HepG2 (cell line): ENCODE data around the gene TLDC2. TPM values are rescaled to one million over a fixed set of nuclear protein-coding genes. Genes with fewer than 3 reads are reported as not detected.

Experiments
- ATAC-seq: fragments of 200-7000 bp; cut with Tn5 transposase; 3 replicates; pipeline ENCODE4 v1.9.1; 2020; ENCODE audit warnings: mild to moderate bottlenecking, moderate library complexity
- BruUV-seq: library from RNA; stranded (reverse); fragments of 400-500 nt; replicated peaks from 2 replicates; lab custom pipeline; 2021; lab: Mats Ljungman, UMichigan
- CTCF ChIA-PET: fragments of 300-600 bp; formaldehyde crosslinking; extraction: SDS; loops from one replicate; lab custom pipeline; 2021; ENCODE audit warnings: low total read pairs, inconsistent platforms, low intra/inter-chr PET ratio; lab: Yijun Ruan, JAX
- POLR2A ChIA-PET: fragments of 350-600 bp; sonication (Branson Sonifier 250); formaldehyde crosslinking; loops from one replicate; lab custom pipeline; 2020; ENCODE audit warnings: antibody characterized with exemption, inconsistent platforms; lab: Yijun Ruan, JAX
- DNase-seq: peaks from one replicate; pipeline ENCODE4 v3.0.0-alpha.2; 2015; ENCODE audit warnings: low spot score
- FAIRE-seq: peaks from 3 replicates; lab custom pipeline; 2011; peaks lifted over from hg19 to GRCh38; lab: Jason Lieb, UNC
- H2AFZ ChIP-seq: one replicate; pipeline ENCODE4 v1.6.1; 2011; ENCODE audit warnings: low read length, inconsistent platforms
- H3K27ac ChIP-seq: fragments of 300-600 bp; 3 replicates; pipeline ENCODE4 v1.8.0; 2011; ENCODE audit warnings: mixed run types, mild to moderate bottlenecking, mixed read lengths, low read length, inconsistent platforms; ENCODE audit not compliant: insufficient read depth; ENCODE audit errors: extremely low read length
- H3K27me3 ChIP-seq, 2 experiments: fragments of 200-600 bp in 1 of 2; 2 replicates in 1 of 2; 3 replicates in 1 of 2; pipeline versions ENCODE4 v1.6.0 to v1.8.0; 2011; ENCODE audit warnings: low read length in 2 of 2, mild to moderate bottlenecking in 2 of 2, moderate library complexity in 2 of 2, inconsistent platforms in 1 of 2; ENCODE audit not compliant: insufficient read depth in 2 of 2, control insufficient read depth in 1 of 2
- H3K36me3 ChIP-seq, 2 experiments: fragments of 200-600 bp in 1 of 2; replicated peaks in 1 of 2; 2 replicates in 1 of 2; 3 replicates in 1 of 2; pipeline versions ENCODE4 v1.5.1 to v1.8.0; 2011; ENCODE audit warnings: low read length in 2 of 2, inconsistent platforms in 1 of 2; ENCODE audit not compliant: insufficient read depth in 2 of 2, control insufficient read depth in 1 of 2
- H3K4me1 ChIP-seq: 2 replicates; pipeline ENCODE4 v1.5.1; 2012; ENCODE audit warnings: low read length, inconsistent platforms; ENCODE audit not compliant: insufficient read depth
- H3K4me2 ChIP-seq: 2 replicates; pipeline ENCODE4 v1.6.0; 2011; ENCODE audit warnings: low read depth, low read length, inconsistent platforms
- H3K4me3 ChIP-seq, 3 experiments: fragments of 200-600 bp in 1 of 3; sonication (generic), shearing (Covaris generic) in 1 of 3; replicated peaks in 1 of 3; 2 replicates each; pipeline ENCODE4 v1.5.1; 2011 to 2016; ENCODE audit warnings: low read length in 3 of 3, inconsistent platforms in 2 of 3, low read depth in 2 of 3, mild to moderate bottlenecking in 2 of 3, control low read depth in 1 of 3, mixed read lengths in 1 of 3; ENCODE audit not compliant: insufficient read depth in 1 of 3
- H3K79me2 ChIP-seq: one replicate; pipeline ENCODE4 v1.6.1; 2011; ENCODE audit warnings: low read length, inconsistent platforms; ENCODE audit not compliant: insufficient read depth
- H3K9ac ChIP-seq: 2 replicates; pipeline ENCODE4 v1.6.0; 2011; ENCODE audit warnings: mild to moderate bottlenecking, low read depth, low read length, inconsistent platforms; ENCODE audit not compliant: insufficient read depth
- H3K9me3 ChIP-seq: 2 replicates; pipeline ENCODE4 v1.5.1; 2012; ENCODE audit warnings: mild to moderate bottlenecking, low read length
- H4K20me1 ChIP-seq: 2 replicates; pipeline ENCODE4 v1.6.0; 2011; ENCODE audit warnings: inconsistent platforms, mild to moderate bottlenecking, low read length, moderate library complexity; ENCODE audit not compliant: insufficient read depth
- BATF2 ChIP-seq: sonication (generic); formaldehyde crosslinking; IDR thresholded peaks from 2 replicates; pipeline ENCODE4 v1.8.0; 2022; ENCODE audit warnings: mild to moderate bottlenecking, missing genetic modification reagents, moderate library complexity
- FLYWCH1 ChIP-seq: sonication (generic); formaldehyde crosslinking; IDR thresholded peaks from 2 replicates; pipeline ENCODE4 v1.8.1; 2023; ENCODE audit warnings: mild to moderate bottlenecking, missing genetic modification reagents
- KLF11 ChIP-seq: IDR thresholded peaks from 2 replicates; pipeline ENCODE4 v1.6.1; 2016; ENCODE audit warnings: missing compliant biosample characterization
- NFAT5 ChIP-seq: sonication (generic); formaldehyde crosslinking; IDR thresholded peaks from 2 replicates; pipeline ENCODE4 v1.4.0; 2020; ENCODE audit warnings: missing genetic modification reagents
- ZNF281 ChIP-seq: sonication (generic); formaldehyde crosslinking; IDR thresholded peaks from 2 replicates; pipeline ENCODE4 v1.4.0; 2020; ENCODE audit warnings: missing genetic modification reagents, borderline replicate concordance
- ZNF687 ChIP-seq: sonication (generic); formaldehyde crosslinking; IDR thresholded peaks from 2 replicates; pipeline ENCODE4 v1.5.1; 2020; ENCODE audit warnings: mild to moderate bottlenecking, missing genetic modification reagents, moderate library complexity
- WGBS: methylation state at CpG from one replicate; pipeline ENCODE4 v1.1.6; 2017; ENCODE audit warnings: low lambda C conversion rate; 5-methylcytosine and 5-hydroxymethylcytosine counted together
- in situ Hi-C: cut with HindIII; loops from 2 replicates; pipeline ENCODE4 v1.10.0; 2017; ENCODE audit warnings: low pct_unique_long_range_greater_than_20kb; ENCODE audit not compliant: extremely low pct_ligation_motif_present
- intact Hi-C: fragments of 100-400 bp; cut with micrococcal nuclease; formaldehyde crosslinking; loops from one replicate; pipeline ENCODE4 v1.10.0; 2022; ENCODE audit not compliant: unreplicated experiment
- polyA plus RNA-seq, 8 experiments: library from polyadenylated mRNA; depleted of rRNA in 3 of 8; stranded (reverse) in 7 of 8; unstranded in 1 of 8; fragments of >200 nt; fragmentation: Illumina TruSeq in 4 of 8; extraction: Trizol in 4 of 8; gene quantifications; 2 replicates each; pipeline versions ENCODE4 v1.2.1 to v1.2.3, GENCODE V29; 2011 to 2016; ENCODE audit warnings: low read depth in 4 of 8, missing spikeins in 1 of 8, mixed read lengths in 1 of 8; ENCODE audit not compliant: insufficient read depth in 1 of 8
- total RNA-seq, 5 experiments: library from RNA; depleted of rRNA; stranded (reverse); fragments of >200 nt; fragmentation: Illumina TruSeq; extraction: Trizol; gene quantifications; 2 replicates each; pipeline ENCODE4 v1.2.3, GENCODE V29; 2016; ENCODE audit warnings: low read depth in 1 of 5

TLDC2 gene
- total and polyA plus RNA-seq, 2 of the 13 experiments (the other 11 are each of a cell fraction or from before 2014, with no cell fraction given), result 1.5 to 1.6 TPM

- no peak for TF ChIP-seq NFAT5 (CRISPR knock-in tag)
- TF ChIP-seq FLYWCH1 (CRISPR knock-in tag), result no peak
Observed at GRCh38 chr20:36881888-36882287, 6.0 kb downstream of the TLDC2 start (continued).

- Histone ChIP-seq H3K9me3 (no peaks in the 10 kb centered on the region), H3K9ac (no peak overlapping the region), H3K79me2 (no peaks in the 10 kb centered on the region), H4K20me1 (no peaks in the 10 kb centered on the region), H3K4me2 (no peak overlapping the region), H3K27me3 (no peaks in the 10 kb centered on the region), H3K27ac (no peak overlapping the region), H3K4me1 (peaks cover 29% of the 10 kb centered on the region), H3K36me3 (no peaks in the 10 kb centered on the region), H2AFZ (no peak overlapping the region), H3K4me3 (no peak overlapping the region)
- ATAC-seq (no peak), FAIRE-seq (no peak), DNase-seq (no peak)
- POLR2A ChIA-PET, result interaction anchor here (0.9 to 2.5 kb wide), 2 partner anchors 12 kb away, joined by 4 to 18 read pairs; no protein-coding TSS in a partner anchor
- intact Hi-C loops (no loop called here), in situ Hi-C loops (no loop called here)
- BruUV-seq, result no TSS peak
- CTCF ChIA-PET, result interaction anchor here (0.9 to 5.2 kb wide), 2 partner anchors 20 to 47 kb away, joined by 5 to 59 read pairs; a partner anchor contains a TSS
- 73% methylated on average over 6 of the region's 6 CpGs for WGBS
- no peak for TF ChIP-seq ZNF281 (CRISPR knock-in tag)
- TF ChIP-seq ZNF687 (CRISPR knock-in tag), result no peak
- TF ChIP-seq KLF11 (CRISPR knock-in tag), result no peak
- no peak for TF ChIP-seq BATF2 (CRISPR knock-in tag)
Observed at GRCh38 chr20:36883977-36884535, 8.1 kb downstream of the TLDC2 start.
